Cardiac fibroblast (primary cell): Measurements from ENCODE around the gene CCDC3.

ENCODE experiments used
- DNase-seq, 2 donors: peaks; one replicate each; pipeline versions ENCODE4 v3.0.0 to v3.0.0-alpha.2; 2010; ENCODE audit warnings: low read depth in 2 of 2
- H3K4me3 ChIP-seq, 2 donors: replicated peaks in 1 of 2; 1 replicate in 1 of 2; 2 replicates in 1 of 2; pipeline ENCODE4 v1.5.1; 2011; ENCODE audit warnings: low read depth in 2 of 2, low read length in 2 of 2, mild to moderate bottlenecking in 2 of 2, moderate library complexity in 1 of 2
- CTCF ChIP-seq: IDR thresholded peaks from one replicate; pipeline ENCODE4 v1.5.1; 2011; ENCODE audit warnings: low read depth, mild to moderate bottlenecking, low read length, inconsistent platforms

Gene CCDC3

GRCh38 chr10:12846718-12847117, 154.8 kb downstream of the CCDC3 start:
- TF ChIP-seq CTCF = no peak
- peak; percentile 7 to 86 for DNase-seq
- H3K4me3 ChIP-seq = no peak overlapping the region
